GM12878 (cell line): Measurements from ENCODE around the gene PRLH. TPM values are rescaled to one million over a fixed set of nuclear protein-coding genes. Genes with fewer than 3 reads are reported as not detected.

Experiments used
- BCL11A ChIP-seq: IDR thresholded peaks from 2 replicates; pipeline ENCODE4 v1.6.1; 2011; ENCODE audit warnings: low read depth, low read length
- CBFB ChIP-seq: IDR thresholded peaks from 2 replicates; pipeline ENCODE4 v1.6.1; 2016; ENCODE audit warnings: antibody characterized with exemption, low read depth
- CBX5 ChIP-seq: sonication (generic); IDR thresholded peaks from 2 replicates; pipeline ENCODE4 v1.6.1; 2016; ENCODE audit warnings: low read depth, moderate library complexity, mild to moderate bottlenecking, inconsistent platforms
- IKZF1 ChIP-seq: fragments of 450-650 bp; conservative IDR thresholded peaks from 2 replicates; pipeline ENCODE4 v1.6.1; 2017; ENCODE audit warnings: antibody characterized with exemption, mild to moderate bottlenecking
- NFIC ChIP-seq: IDR thresholded peaks from 2 replicates; pipeline ENCODE4 v1.6.1; 2012; ENCODE audit warnings: low read depth, mild to moderate bottlenecking, inconsistent platforms, low read length, moderate library complexity
- NKRF ChIP-seq: fragments of 450-650 bp; conservative IDR thresholded peaks from 2 replicates; pipeline ENCODE4 v1.6.1; 2017; ENCODE audit warnings: mild to moderate bottlenecking, moderate library complexity
- POLR2AphosphoS5 ChIP-seq: IDR thresholded peaks from 2 replicates; pipeline ENCODE4 v1.6.1; 2011; ENCODE audit warnings: mild to moderate bottlenecking, low read length, inconsistent platforms
- PRDM15 ChIP-seq: fragments of 450-650 bp; formaldehyde crosslinking; IDR thresholded peaks from 2 replicates; pipeline ENCODE4 v1.4.0; 2020; ENCODE audit warnings: mild to moderate bottlenecking, moderate library complexity
- SIX5 ChIP-seq: IDR thresholded peaks from 2 replicates; pipeline ENCODE4 v1.6.1; 2011; ENCODE audit warnings: mild to moderate bottlenecking, low read depth, low read length, moderate library complexity; ENCODE audit not compliant: severe bottlenecking
- SKIL ChIP-seq: fragments of 450-650 bp; IDR thresholded peaks from 2 replicates; pipeline ENCODE4 v1.6.1; 2017; ENCODE audit warnings: mild to moderate bottlenecking, low read depth, inconsistent platforms; ENCODE audit not compliant: poor library complexity, severe bottlenecking
- SUZ12 ChIP-seq: fragments of 200-600 bp; sonication (generic); IDR thresholded peaks from one replicate; pipeline ENCODE4 v1.6.1; 2018; ENCODE audit warnings: antibody characterized with exemption, mild to moderate bottlenecking; ENCODE audit not compliant: unreplicated experiment
- TARDBP ChIP-seq: IDR thresholded peaks from 2 replicates; pipeline ENCODE4 v1.6.1; 2016; ENCODE audit warnings: borderline replicate concordance
- ZNF592 ChIP-seq: fragments of 450-650 bp; IDR thresholded peaks from 2 replicates; pipeline ENCODE4 v1.6.1; 2017; ENCODE audit warnings: mild to moderate bottlenecking, moderate library complexity
- polyA plus RNA-seq, 11 experiments: library from polyadenylated mRNA; depleted of rRNA in 4 of 11; unstranded in 6 of 11; stranded (reverse) in 5 of 11; fragments of >200 nt; fragmentation: Nextera tagmentation in 4 of 11; fragmentation: Illumina TruSeq in 1 of 11; extraction: Ambion mirVana in 4 of 11; extraction: Trizol in 1 of 11; gene quantifications; 1 replicate in 1 of 11; 2 replicates in 10 of 11; pipeline versions ENCODE4 v1.2.1 to v1.2.3, GENCODE V29; 2011 to 2016; ENCODE audit warnings: inconsistent platforms in 2 of 11, missing spikeins in 2 of 11, low read depth in 1 of 11
- total RNA-seq, 4 experiments: library from RNA; depleted of rRNA in 3 of 4; stranded (reverse); fragments of >200 nt in 3 of 4; fragmentation: Illumina TruSeq in 1 of 4; extraction: Trizol in 1 of 4; gene quantifications; 2 replicates each; pipeline versions ENCODE4 v1.2.1 to v1.2.3, GENCODE V29; 2013 to 2021

Gene PRLH
- total and polyA plus RNA-seq, 10 of the 15 experiments (the other 5 are each of a cell fraction or from before 2014, with no cell fraction given): not detected

- peak; percentile 38; the same call in 1 of the 2 replicates for TF ChIP-seq IKZF1
- TF ChIP-seq SKIL: peak; percentile 55
- TF ChIP-seq CBFB: no peak
- TF ChIP-seq CBX5: peak; percentile 56; the same call in 1 of the 2 replicates
- TF ChIP-seq BCL11A: no peak
- no peak for TF ChIP-seq PRDM15 (CRISPR knock-in tag)
- TF ChIP-seq NFIC: no peak
- no peak for TF ChIP-seq NKRF
- TF ChIP-seq ZNF592: 0 out of 2 replicates have a peak, but pooled peaks have one; percentile 44
- TF ChIP-seq SIX5: no peak
- peak; percentile 43; the same call in 1 of the 2 replicates for TF ChIP-seq POLR2AphosphoS5
- TF ChIP-seq SUZ12: no peak
- no peak for TF ChIP-seq TARDBP
Measured at GRCh38 chr2:237556773-237557632, 9.4 kb upstream of the PRLH start (continued).
